ENCODE measurements around the gene CCNI2. TPM values are rescaled to one million over a fixed set of nuclear protein-coding genes. Genes with fewer than 3 reads are reported as not detected.

Gene CCNI2
- total RNA-seq, 4 donors from 2014 or later: 0.19 to 0.29 TPM; not detected in 2

DNA sequence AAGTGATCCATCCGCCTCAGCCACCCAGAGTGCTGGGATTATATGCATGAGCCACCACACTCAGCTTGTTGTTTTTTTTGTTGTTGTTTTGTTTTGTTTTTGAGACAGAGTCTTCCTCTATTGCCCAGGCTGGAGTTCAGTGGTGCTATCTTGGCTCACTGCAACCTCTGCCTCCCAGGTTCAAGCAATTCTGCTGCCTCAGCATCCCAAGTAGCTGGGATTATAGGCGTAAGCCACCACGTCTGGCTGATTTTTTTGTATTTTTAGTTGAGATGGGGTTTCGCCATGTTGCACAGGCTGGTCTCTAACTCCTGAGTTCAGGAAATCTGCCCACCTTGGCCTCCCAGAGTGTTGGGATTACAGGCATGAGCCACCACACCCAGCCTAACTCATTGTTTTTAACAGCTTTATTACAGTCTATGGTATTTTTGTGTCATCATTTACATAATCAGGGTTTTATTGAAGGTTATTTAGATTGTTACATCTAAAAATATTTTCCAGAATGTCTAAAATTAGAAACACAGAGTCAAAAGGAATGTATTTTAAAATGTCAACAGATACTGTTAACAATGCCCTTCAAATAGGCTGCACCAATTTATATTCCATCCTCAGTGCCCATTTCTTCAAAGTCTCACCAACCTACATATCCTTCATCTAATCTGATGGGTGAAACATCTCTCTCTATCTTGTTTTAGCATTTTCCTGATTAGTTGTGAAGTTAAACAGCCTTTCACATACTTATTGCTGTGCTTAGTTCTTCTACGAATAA, 28.5 kb upstream of the CCNI2 start:
- intact Hi-C loops (cut with DNase I): no loop called here
- peaks cover 0 to 18% (median 4%) of the 10 kb centered on the region in 3 donors for H3K36me3 ChIP-seq
- no peaks in the 10 kb centered on the region for H3K27me3 ChIP-seq
- H3K4me1 ChIP-seq: no peaks in the 10 kb centered on the region
- no peak for TF ChIP-seq CTCF (IDR thresholded peaks at IDR 0.05)
- no peak for TF ChIP-seq POLR2A (IDR thresholded peaks at IDR 0.05)
- no peak overlapping the region for H3K4me3 ChIP-seq
- no peak overlapping the region for H3K27ac ChIP-seq
- no peak for DNase-seq
- 93 to 97% methylated on average over 5 of the region's 5 CpGs for WGBS, 2 donors
- no peaks in the 10 kb centered on the region for H3K9me3 ChIP-seq

- Histone ChIP-seq H3K9me3 (no peaks in the 10 kb centered on the region), H3K27me3 (no peaks in the 10 kb centered on the region), H3K4me1 (no peaks in the 10 kb centered on the region), H3K36me3 (peaks cover 0 to 15% (median 0%) of the 10 kb centered on the region in 3 donors), H3K4me3 (no peak overlapping the region), H3K27ac (no peak overlapping the region)
- TF ChIP-seq CTCF (IDR thresholded peaks at IDR 0.05): no peak
- intact Hi-C loops (cut with DNase I): no loop called here
- 95 to 97% methylated on average over 2 of the region's 2 CpGs for WGBS, 2 donors
- DNase-seq: no peak
These were observed 21.5 kb upstream of the CCNI2 start for GRCh38 chr5:132725745-132726144.

DNA sequence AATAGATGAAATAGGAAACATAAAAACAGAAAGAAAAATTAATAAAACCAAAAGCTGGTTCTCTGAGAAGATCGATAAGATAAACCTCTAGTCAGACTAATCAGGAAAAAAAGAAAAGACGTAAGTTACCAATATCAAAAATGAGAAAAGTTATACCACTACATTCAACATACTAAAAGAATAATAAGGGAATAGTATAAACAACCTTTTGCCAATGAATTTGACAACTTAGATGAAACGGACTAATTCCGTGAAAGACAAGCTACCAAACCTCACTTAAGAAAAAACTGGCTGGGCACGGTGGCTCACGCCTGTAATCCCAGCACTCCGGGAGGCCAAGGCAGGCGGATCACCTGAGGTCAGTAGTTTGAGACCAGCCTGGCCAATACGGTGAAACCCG, 17.3 kb upstream of the CCNI2 start:
- WGBS, 2 donors: 92 to 95% methylated on average over 10 of the region's 10 CpGs
- Histone ChIP-seq H3K4me3 (no peak overlapping the region), H3K9me3 (no peaks in the 10 kb centered on the region), H3K27ac (no peak overlapping the region), H3K36me3 (peaks cover 0 to 24% (median 0%) of the 10 kb centered on the region in 3 donors), H3K4me1 (no peaks in the 10 kb centered on the region), H3K27me3 (no peaks in the 10 kb centered on the region)
- intact Hi-C loops (cut with DNase I): no loop called here
- no peak for DNase-seq
- TF ChIP-seq POLR2A (IDR thresholded peaks at IDR 0.05) (no peak), CTCF (IDR thresholded peaks at IDR 0.05) (no peak)

- no peaks in the 10 kb centered on the region for H3K9me3 ChIP-seq
- 72 to 86% methylated on average over 2 of the region's 2 CpGs for WGBS, 2 donors
- no peak overlapping the region for H3K27ac ChIP-seq
- no peak for TF ChIP-seq CTCF (IDR thresholded peaks at IDR 0.05)
- TF ChIP-seq POLR2A (IDR thresholded peaks at IDR 0.05): no peak
- H3K27me3 ChIP-seq: no peaks in the 10 kb centered on the region
- no peak overlapping the region for H3K4me3 ChIP-seq
- DNase-seq: no peak
- intact Hi-C loops (cut with DNase I): no loop called here
- H3K4me1 ChIP-seq: peaks cover 0 to 21% (median 5%) of the 10 kb centered on the region in 3 donors
- H3K36me3 ChIP-seq: peaks cover 0 to 13% (median 0%) of the 10 kb centered on the region in 3 donors
These were observed 13.6 kb upstream of the CCNI2 start for GRCh38 chr5:132733499-132734148.

GRCh38 chr5:132734687-132735086, 12.5 kb upstream of the CCNI2 start:
- no peaks in the 10 kb centered on the region for H3K9me3 ChIP-seq
- H3K27me3 ChIP-seq: no peaks in the 10 kb centered on the region
- peaks cover 0 to 13% (median 0%) of the 10 kb centered on the region in 3 donors for H3K36me3 ChIP-seq
- WGBS, 2 donors: 87 to 89% methylated on average over 2 of the region's 2 CpGs
- H3K27ac ChIP-seq: no peak overlapping the region
- H3K4me3 ChIP-seq: no peak overlapping the region
- no peak for TF ChIP-seq POLR2A (IDR thresholded peaks at IDR 0.05)
- no peak for TF ChIP-seq CTCF (IDR thresholded peaks at IDR 0.05)
- intact Hi-C loops (cut with DNase I): no loop called here
- DNase-seq: no peak
- peaks cover 0 to 21% (median 5%) of the 10 kb centered on the region in 3 donors for H3K4me1 ChIP-seq

All from esophagus squamous epithelium (tissue), 5 donors.